HG03135 (cell line): Measurements from ENCODE around the gene SYT2.
"Not testable (repeated sequence)": the region's sequence is repeated elsewhere in the genome, so short reads cannot be mapped to it uniquely, and the experiment has no call there.

Source experiments
- ATAC-seq: cut with Tn5 transposase; IDR thresholded peaks from one replicate; pipeline ENCODE4 v1.9.1; 2021; ENCODE audit warnings: mild to moderate bottlenecking, moderate library complexity; ENCODE audit not compliant: unreplicated experiment

Gene SYT2

DNA sequence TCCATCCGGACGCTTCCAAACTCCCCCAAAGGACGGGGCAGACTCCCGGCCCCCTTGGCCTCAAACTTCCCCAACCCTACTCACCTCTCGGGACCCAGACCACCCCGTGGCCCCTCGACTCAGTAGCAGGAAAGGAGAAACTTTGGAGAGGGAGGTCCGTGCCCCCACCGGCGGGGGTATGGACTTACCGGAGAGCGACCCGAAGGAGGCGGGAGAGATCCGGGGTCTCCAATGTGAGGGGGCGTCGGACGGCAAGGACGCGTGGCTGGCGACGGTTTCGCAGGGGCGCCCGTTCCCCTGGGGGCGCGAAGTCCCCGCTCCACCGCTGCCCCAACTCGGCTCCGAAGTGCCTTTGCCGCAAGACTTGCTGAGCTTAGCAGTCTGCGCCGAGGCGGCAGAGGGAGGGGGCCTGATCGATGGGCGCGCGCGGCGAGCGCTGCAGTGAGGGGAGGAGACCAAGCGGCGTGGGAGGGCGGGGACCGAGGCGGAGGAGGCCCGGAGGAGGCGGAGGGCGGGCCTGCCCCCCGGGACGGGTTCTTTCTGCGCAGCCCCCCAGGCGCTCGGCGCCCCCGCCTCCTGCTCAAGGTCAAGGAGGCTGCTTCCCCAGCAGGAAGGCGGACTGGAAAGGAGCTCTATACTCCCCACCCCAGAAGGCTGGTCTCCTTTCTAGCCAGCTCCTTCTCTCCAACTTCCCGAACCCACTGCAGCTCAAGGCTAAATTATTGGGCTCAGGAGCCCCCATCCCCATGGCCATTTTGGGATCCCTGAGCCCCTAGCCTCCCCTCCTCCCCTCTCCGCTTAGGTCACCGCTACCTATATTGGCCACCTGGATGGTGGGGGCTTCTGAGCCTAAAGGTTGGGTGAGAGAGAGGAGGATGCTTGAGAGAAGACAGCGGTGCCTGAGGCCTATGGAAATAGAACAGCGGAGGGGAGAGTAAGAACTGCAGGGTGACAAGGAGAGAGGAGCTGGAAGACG, at the start of gene SYT2:
Gene SYT2, minus strand, starts transcription at position 385 of the 976 bp plus-strand sequence. CDS start 104,682 bp downstream, outside the sequence.
- ATAC-seq: no peak

DNA sequence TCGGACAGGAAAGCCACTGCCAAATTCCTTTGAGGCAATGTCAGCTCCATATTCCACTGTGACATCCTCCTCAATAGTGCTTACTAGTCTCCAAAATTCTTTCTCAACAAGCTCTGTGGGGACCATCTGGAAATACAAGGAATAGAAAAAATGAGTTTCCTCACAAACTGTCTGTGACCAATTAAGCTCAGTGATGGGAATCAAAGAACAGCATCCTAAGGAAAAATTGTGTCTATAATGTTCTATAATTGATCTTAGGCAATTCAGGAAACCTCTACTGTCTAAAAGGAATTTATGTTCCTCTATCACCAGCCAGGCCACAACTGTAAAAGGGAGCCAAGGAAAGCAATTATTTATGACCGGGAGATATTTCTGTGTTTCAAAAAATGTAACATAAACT, 46.1 kb upstream of the SYT2 start:
- no peak for ATAC-seq

DNA sequence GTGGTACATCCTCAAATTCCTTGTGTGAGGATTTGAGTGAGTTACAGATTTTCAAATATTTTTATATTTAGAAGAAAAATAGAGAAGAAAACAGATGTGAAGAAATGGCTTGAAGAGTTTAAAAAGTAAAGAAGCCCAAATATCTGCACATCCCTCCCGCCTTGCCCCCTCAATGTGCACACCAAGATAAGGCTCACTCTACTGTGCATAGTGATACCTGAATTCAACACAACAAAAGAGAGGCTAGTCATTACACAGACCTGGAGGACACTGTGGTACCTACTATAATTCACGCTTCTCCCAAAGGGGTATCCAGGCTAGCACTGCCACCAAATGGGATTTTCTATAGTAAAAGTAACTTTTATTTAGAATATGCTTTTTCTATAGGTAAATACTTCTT, 44.0 kb upstream of the SYT2 start:
- no peak for ATAC-seq

DNA sequence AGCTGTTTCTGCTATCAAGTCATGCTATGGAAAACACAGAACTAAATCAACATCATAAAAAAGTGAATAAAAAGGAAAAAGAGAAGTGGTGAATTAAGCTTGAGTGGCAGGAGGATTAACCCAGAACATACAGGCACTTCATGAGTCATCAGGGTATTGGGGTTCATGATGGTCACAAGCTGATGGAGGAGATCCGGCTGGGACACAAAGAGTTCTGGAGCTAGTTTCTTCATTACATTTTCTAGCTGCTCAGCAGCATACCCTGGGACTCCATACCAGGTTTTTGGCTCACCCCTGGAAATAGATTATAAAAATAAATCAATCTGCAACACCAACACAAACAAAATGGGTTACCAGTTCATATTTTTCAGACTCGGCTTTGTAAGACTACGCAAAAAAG, 42.5 kb upstream of the SYT2 start:
- no peak for ATAC-seq

DNA sequence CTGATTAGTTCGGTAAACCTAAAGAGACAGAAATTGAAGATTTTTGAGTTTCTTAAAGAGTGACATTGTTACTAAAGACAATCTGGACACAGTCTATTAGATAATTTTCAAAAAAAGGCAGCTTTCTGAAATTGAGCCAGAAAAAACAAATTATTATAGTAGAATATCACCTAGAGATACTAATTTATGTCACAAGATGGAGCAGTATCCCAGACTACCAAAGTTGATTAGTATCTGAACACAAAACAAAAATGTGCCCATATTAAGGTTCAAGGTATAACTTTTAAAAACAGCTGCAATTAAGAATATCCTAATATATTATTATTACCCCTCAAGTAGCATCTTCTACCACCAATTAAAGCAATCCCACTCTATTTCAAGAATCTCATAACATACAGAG, 40.5 kb upstream of the SYT2 start:
- ATAC-seq: no peak

DNA sequence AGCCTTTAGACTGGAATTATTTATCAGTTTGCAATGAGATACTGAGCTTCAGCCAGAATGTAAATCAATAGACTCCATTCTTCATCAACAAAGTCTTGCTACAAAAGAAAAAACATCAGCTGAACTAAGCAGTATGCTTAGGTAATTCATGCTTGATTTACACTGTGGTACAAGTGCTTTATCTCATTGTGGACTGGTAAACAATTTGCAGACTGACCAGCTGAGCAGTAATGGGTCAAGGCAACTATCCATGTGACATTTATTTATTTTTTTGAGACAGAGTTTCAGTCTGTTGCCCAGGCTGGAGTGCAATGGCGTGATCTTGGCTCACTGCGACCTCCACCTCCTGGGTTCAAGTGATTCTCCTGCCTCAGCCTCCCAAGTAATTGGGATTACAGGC, 39.8 kb upstream of the SYT2 start:
- ATAC-seq: no peak

DNA sequence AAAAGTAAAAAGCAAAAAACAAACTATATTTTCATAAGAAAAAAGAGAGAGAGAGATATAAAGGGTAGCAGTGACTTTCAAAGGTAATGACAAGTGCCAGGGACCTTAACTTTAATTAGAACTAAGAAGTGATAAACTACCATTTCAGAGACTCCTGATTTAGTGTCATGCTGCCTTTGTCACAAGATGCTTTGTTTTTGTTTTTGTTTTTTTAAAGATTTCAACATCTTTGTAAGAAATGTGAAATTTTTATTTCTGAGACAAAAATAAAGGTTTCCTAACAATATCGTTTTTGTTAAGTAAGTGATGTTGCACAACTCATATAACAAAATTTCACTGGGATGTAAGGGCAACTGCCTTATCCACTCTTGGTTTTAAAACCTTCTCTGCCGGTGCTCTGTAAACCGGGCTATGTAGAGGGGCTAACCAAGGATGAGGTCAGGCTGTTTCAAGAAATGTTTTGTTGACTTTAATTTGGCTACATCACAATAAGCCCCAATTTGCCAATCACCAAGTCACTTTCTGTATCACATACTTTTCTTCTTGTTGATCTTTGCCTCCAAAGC, 35.2 kb upstream of the SYT2 start:
- ATAC-seq: no peak

DNA sequence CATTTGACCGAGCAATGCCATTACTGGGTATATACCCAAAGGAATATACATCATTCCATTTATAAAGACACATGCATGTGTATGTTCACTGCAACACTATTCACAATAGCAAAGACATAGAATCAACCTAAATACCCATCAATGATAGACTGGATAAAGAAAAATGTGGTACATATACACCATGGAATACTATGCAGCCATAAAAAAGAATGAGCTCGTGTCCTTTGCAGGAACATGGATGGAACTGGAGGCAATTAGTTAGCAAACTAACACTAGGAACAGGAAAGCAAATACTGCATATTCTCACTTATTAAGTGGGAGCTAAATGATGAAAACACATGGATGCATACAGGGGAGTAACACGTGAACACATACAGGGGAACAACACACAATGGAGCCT, 34.5 kb upstream of the SYT2 start:
- not testable (repeated sequence) for ATAC-seq

DNA sequence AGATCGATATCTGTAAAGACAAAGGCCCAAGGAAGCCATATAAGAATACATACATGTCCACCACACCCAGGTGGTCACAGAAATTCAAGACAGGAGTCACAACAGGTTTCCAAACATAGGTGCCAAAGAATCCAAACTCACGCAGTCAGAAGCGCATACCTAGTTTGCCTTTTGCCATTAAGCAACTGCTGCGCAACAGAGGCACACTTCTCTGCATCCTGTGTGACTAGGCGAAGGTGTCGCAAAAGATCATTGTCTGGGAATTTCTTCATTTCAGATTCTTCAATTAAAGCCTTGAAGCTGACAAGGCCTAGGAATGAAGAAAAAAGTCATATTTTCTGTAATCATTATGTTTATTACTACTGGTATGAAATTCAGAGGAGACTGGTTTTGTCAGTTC, 32.2 kb upstream of the SYT2 start:
- ATAC-seq: no peak

DNA sequence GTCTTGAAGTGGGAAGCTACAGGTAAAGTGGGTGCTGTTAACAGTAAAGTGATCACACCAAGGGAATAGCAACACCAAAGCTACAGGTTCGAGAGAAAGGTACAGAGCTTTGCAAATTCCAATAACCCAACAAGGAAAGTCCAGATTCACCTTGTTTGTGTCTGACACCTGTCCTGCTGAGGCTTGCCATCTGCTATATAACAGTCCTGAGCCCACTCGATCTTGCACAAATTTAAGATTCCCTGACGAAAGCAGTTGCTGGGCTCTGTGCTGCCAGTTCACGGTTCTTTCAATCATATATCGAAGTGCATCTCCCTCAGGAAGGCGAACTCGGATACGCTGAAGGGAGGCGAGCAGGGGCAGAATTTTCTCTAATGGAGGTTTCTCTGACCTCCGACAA, 23.0 kb upstream of the SYT2 start:
- ATAC-seq: no peak

DNA sequence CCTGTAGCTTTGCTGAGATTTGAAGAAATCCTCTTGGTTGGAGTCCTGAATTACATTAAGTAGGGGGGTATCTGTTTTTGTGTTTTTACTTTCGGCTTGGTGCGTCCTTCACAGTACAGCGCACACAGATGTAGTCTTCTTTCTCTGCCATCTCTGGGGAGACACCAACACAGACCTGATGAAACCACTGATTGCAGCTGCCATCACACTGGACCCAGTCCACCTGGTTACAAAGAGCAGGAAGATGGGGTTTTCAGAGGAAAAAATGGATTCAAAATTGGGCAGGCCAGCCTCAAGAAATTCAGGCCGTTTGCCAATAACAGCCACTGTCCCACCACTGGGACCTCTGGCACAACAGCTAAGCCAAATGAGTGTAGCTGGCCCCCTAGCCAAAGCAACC, 18.7 kb upstream of the SYT2 start:
- ATAC-seq: no peak

DNA sequence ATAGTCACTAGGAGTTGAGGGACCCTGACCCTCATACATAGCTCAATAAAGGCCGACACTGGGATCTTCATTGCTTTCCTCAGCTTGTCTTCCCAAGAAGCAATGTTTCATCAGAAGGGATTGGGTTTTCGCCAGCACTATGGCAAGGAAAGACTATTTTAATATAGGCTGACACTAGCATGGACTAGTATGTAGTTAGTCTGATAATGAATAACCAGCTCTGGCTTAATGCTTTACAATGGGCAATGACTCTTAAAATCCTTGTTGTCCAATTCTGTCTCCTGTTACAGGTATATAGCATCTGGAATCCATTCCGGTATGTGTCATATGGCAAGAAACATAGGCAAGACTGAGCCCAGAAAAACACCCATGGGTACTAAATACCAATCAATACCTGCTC, 15.3 kb upstream of the SYT2 start:
- ATAC-seq: no peak

DNA sequence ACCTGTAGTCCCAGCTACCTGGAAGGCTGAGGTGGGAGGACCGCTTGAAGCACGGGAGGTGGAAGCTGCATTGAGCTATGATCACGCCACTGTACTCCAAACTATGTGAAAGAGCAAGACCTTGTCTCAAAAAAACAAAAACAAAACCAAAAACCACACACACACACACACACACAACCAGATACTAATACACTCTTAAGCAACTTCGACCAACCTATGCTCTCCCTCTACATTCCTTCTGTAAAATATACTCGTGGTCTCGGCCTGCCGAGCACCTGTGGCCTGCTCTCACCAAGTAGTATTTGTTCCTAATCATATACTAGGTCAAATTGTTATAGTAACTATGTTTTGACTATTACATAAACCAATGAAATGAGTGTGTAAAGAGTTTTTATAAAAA, 13.5 kb upstream of the SYT2 start:
- no peak for ATAC-seq

DNA sequence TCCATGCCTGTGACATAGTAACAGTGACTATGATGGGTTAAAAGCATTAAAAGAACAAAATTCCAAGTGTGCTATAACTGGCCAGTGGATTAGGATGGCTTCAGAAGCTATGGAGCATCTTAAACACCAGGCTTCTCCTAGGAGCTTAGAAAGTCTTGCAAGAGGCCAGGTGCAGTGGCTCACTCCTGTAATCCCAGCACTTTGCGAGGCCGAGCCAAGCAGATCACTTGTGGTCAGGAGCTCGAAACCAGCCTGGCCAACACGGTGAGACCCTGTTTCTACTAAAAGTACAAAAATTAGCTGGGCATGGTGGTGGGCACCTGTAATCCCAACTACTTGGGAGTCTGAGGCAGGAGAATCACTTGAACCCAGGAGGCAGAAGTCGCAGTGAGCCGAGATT, 12.8 kb upstream of the SYT2 start:
- not testable (repeated sequence) for ATAC-seq

DNA sequence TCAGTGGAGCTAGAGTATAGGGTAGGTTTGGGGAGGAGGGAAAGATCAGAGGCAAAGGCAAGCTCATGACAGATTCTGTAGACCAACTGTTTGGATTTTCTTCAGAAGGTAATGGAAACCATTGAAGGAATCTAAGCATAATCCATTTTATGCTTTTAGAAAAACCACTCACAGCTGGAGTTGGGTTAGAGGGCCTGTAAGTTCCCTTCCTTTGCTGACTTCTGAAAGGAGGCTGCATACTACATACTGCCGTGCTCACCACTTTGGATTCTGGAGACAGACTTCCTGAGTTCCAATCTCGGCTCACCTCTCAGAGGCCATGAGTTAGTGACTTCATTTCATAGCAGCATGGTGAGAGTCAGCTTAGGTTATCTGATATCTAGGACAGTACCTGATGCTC, 6.4 kb upstream of the SYT2 start:
- ATAC-seq: no peak

DNA sequence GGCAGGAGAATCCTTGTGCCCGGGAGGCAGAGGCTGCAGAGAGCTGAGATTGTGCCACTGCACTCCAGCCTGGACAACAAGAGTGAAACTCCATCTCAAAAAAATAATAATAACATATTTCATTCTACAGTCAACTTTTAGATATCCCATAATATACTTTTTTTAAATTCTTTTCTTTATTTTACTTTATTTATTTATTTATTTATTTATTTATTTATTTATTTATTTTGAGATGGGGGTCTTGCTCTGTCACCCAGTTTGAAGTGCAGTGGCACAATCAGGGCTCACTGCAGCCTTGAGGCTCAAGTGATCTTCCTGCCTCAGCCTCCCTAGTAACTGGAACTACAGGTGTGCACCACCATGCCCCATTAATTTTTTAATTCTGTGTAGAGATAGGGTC, 3.9 kb upstream of the SYT2 start:
- not testable (repeated sequence) for ATAC-seq

DNA sequence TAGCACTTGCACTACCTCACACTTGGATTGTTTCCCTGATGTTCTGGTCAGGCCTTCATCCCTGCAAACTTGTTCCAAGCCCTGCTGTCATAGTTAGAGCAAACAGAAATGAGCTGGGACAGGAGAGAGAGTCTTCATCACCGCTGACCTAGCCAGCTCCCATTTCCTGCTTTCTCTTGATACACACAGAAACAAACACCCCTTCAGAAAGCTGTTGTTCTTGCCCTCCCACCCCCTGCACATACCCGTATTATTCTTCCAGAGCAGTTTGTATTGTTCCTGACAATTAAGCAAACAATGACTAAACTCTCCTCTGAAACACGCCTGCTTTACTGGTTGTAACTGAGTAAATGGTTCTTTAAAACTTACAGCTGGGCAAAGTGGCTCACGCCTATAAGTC, 2.9 kb upstream of the SYT2 start:
- no peak for ATAC-seq

DNA sequence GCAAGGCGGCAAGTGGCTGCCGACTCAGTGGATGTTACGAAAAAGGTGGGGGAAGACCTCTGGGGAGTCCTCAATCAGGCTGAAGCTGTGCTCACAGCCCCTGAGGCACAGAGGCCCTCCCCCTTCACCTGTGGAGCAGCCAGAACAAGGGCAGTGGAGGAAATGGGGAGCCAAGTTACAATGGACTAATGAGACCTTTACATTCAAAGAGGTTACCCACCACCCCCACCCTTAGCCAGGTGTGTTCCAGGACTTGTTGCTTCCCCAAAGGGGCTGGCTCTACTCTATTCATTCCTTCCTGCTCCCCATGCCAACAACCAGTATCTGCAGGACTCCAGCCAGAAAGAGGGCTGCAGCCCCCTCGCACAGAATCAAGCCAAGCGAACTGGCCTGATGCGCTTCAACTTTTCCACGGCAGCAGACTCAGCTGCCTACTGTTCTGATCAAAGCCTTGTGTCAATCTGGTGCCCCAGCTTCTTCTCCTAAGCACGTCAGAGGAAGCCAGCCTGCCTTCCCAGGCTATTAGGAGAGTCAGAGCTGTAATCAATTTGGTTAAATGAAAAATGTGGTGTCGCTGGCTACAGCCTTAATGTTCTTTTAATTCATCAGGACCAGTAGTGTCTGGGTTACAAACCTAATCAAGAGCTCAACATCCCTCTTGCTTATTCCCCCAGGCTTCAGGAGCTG, 1.8 kb upstream of the SYT2 start:
- ATAC-seq: no peak

DNA sequence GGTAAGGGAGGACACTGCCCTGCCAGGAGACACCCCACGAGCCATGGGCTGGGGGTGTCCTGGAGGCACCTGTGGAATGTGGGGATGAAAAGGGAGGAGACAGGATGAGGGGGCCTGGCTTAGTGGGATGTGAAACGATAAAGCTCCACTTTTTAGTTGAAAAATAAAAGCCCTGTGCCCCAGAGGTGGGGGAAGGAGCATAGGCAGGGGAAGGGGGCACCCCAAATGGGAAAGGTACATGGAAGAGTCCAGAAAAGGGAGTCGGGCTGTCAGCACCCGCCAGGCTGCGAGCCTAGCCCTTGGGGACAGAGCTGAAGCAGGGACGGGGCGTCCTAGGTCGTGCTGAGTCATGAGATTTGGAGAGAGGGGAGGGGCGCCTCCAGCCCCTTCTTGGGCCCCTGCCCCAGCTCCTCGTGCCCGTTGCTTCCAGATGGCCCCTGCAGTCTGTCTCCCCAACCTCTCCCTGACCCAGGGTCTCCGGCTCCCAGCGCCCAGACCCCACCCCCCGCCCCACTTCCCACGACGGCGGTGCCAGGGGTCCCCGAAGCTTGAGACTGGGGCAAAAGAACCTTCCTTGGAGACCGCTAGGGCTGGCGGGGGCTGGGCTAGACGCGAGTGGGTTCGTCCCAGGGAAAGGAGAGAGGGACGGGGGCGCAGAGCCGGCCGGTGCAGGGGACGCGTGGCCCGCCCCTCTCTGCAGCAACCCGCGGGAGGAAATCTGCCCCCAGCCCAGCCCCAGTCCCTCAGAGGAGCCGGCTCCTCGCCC, 795 bp downstream of the SYT2 start:
- no peak for ATAC-seq

DNA sequence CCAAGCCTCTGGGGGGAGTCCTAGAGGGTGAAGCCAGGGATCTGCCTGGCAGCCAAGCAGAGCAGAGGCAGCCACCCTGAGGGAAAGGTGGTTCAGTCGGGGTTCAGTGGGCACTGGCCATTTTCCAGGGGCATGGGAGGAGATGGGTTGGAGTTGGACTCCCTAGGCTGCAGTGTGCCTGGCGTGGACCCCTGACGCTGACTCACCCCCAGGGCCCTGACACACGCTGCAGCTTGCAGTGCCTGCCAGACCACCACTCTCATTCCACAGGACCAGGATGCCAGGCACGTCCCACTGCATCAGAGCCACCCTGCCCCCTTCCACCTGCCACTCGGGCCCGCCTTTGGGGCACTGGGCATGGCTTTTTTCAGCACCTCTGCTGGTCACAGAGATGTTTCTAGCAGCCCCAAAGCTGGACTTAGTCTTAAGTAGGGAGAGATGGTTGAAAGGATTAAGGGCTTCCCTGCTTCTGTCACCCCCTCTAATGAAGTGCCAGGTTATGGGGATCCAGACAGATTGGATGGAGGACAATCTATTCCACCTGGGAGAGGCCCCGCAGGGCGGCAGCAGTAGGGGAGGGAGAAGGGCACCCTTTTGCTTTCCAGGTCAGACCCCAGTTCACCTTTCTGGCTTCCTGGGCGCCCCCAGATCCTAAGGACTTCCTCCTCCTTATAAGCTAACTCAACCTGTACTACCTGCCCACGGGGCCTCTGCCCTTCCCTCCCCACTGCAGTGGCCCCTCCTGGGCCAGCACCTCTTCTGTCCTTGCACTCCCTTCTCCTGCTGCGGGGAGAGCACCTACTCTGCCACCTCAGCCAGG, 1.6 kb downstream of the SYT2 start:
- no peak for ATAC-seq
